ENCODE measurements around the gene NDUFB8.

The NDUFB8 gene

DNA sequence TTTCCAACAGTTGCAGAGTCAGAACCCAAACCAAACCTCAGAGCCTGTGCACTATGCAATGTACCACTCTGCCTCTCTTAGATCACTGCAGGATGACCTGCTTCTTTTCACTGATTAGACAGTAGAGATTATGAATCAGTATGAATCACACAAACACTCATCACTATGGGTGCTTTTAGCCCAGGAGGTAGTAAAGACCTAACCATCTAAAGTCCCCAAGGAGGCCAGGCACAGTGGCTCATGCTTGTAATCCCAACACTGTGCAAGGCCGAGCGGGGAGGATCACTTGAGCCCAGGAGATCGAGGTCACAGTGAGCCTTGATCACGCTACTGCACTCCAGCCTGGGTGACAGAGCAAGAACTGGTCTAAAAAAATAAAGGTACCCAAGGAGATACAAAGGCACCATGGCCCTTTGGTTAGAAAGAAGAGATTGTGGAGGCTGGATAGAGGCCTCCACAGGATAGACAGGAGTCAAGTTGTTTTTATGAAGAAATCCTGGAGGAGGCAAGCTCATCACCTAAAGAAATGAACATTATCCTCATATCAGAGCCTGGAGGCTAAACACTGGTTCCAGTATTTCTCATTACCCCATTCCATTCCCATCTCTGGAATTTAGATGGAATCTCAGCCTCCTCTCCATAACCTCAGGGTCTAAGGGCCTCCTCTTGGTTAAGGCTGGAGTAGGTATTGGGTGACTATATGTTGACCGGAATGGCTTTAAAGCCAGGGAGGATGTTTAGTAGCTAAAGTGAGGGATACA is 22.9 kb downstream of the NDUFB8 start:
- peak; percentile 89 for DNase-seq

DNA sequence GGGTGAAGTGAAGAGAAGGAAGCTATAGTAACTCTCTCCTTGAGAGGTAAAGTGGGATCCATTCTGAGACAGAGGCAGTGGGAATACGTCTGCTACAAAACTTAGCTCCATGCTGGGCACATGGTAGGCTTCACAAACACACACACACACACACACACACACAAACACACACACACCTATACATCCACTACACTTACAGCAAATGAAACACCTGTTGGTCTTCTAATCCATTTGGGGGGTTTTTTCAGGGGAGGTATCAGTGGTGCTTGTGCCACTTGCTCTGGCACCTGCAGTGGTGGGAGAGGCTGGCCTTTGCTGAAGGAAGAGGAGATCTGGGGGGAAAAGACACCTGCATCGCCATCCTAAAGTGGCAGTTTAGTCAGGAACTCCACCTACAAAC is 24.5 kb downstream of the NDUFB8 start:
- no peak for DNase-seq

DNA sequence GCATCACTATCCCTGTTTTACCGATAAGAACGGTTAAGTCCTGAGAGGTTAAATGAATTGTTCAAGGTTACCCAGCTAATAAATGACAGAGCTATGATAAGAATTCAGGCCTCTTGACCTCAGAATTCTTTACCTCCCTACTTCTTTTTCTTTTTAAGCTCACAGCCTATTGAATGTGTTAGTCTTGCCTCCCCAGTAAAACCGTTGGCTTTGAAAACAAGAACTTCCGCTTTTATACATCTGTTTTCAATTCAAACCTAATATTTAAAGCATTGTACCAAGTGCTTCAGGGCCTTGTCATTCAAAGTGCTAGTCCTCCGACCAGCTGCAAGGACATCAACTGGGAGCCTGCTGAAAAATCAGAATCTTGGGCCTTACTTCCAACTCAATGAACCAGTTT is 25.6 kb downstream of the NDUFB8 start:
- DNase-seq: peak; percentile 86

DNA sequence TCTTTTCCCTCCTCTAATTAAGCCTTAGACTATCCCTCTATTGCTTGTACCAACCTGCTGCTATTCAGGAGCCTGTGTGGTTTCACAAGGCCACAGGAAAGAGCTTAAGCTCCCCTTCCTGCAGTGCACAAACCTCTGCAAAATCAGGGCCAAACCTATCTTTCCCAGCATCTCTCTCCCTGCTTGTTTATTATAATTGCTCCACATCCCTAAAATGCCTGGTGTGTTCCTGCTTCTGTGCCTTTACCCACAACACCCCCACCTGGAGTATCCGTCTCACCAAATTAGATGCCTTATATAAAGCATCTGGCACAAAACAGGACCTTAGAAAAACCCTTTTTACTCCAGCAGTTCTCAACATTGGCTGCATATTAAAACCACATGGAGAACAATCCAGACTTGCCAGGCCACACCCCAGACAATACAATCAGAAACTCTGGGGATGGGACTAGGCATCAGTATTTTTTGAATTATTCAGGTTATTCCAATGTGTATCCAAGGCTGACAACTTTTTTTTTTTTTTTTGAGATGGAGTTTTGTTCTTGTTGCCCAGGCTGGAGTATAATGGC is 26.7 kb downstream of the NDUFB8 start:
- no peak for DNase-seq

DNA sequence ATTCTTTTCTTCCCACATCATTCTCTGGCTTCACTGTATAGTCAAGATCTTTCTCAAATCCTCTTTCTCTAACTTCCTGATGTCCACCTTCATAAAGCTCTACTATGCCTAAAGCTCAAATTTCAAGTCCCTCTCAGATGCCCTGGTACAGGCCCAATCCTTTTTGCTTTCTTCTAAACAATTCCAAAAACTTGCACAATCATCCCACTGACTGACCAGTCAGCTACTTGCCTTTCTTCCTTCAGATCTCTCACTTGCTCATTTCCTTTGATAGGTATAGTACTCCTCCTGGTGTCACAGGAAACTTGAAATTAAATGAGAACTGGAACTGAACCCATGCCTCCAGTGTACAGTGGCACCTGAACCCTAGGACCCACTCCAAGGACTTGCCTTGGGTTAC is 28.2 kb downstream of the NDUFB8 start:
- no peak for DNase-seq

DNA sequence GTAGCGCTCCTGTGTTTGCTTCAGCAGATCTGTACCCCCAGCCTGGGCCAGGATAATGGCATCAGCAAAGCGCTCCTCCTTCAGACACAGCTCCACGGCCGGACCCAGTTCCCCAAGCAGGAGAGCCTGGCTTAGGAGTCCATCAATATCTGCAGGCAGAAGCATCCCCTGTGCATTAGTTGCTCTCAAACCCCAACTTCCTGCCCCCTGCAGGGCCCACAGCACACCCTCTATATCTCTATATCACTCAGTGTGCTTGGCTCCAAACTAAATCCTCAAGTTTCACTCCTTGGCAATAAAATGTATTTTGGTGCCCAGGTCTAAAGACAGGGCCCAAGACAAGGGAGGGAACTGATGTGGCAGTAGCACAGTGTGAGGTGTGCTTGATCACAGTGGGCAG is 31.6 kb downstream of the NDUFB8 start:
- no peak for DNase-seq

DNA sequence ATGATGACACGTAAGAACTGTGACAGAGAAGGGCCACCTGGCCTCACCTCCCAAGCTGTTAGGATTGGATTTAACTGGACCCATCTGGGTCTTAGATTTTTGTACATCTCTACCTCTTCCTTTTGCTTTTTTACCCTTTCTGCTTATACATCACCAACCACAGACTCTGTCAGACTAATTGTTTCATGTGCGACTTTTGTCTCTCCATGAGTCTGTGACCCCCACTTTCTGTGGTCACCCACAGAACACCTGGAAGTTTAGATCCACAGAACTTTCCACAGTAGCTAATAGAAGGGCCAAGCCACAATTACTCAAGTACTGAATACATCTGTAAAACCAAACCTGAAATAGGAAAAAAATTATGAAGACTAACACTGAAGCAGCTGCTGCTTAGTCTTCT is 33.1 kb downstream of the NDUFB8 start:
- DNase-seq: no peak

DNA sequence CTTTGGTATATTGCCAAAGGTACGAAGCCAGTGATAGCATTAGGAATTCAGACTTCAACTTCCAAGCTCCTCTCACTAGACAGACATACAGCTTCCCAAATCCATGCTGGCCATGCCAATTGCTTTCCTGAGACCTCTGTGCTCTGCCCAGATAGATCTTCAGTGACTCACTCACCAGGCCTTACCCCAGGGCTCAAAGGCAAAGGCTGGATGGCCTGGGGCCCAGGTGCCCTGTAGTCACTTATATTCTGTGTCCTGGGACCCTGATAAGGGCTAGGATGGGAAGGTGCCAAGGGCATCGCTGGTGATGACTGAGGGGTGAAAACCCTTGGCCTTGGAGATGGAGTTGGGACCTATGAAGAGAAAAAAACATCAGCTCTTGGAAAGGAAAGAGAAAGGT is 39.1 kb downstream of the NDUFB8 start:
- no peak for DNase-seq

DNA sequence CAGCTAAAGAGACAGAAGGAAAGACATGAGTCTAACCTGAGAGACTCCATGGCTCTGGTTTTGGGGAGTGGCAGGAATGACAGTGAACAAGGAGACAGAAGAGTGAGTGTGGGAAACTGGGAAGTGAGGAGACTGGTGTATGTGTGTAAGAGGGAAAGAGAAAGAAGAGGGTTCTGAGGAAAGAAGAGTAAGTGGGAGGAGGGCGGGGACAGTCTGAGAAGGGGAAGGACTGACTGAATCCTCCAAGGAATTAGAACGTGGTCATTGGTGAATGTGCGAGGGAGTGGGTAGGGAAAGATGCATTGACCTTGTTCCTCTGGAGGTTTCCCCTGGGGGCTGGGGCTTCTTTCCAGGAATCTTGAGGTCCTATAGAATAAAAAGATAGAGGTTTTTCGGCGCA is 40.3 kb downstream of the NDUFB8 start:
- no peak for DNase-seq

DNA sequence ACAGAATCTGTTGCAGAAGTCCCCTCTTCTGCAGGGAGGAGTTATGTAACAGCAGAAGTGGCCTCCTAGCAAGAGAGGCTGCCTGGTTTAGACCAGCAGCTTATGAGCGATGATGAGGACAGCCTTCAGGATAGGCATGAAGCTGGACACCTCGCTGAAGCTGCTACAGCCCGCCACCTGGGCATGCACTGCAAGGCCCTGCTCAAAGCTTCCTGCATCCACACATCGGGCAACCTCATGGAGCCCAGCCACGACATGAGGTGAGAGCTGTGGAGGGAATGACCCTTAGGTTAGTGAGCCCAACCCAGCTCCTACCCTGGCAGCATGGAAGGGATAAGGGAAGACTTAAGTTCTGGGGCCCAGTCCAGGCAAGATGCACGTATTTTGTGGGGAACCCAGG is 42.1 kb downstream of the NDUFB8 start:
- DNase-seq: no peak

DNA sequence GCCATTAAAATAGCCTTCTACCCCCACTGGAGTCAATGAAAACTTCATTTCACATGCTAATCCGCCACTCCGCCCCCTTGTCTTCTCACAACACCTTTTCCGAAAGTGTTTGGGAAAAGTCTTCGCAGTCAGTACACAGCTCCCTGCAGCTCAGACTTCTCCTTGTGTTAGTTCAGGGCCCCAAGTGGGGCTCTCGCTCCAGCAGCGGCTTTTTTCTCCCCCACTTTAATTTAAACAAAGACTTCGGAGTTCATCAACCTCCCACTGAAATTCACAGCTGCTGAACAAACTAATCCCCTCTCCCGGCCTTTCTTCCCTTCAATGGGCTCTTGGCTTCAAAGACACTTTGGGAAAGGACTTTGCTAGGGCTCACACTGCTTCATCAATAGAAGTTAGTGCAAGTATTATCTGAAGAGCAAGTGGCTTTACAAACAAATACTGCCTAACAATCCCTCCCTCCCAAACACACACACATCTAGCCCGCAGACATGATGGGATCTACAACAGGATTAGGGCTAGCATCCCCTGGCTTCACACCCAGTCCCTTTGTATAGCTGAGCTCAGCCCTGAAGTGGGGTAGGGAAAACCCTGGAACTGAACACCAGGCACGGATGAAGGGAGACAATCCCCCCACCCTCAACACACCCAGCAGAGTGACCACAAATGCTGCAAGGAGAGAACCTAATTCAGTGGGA is 43.7 kb downstream of the NDUFB8 start:
- no peak for DNase-seq

DNA sequence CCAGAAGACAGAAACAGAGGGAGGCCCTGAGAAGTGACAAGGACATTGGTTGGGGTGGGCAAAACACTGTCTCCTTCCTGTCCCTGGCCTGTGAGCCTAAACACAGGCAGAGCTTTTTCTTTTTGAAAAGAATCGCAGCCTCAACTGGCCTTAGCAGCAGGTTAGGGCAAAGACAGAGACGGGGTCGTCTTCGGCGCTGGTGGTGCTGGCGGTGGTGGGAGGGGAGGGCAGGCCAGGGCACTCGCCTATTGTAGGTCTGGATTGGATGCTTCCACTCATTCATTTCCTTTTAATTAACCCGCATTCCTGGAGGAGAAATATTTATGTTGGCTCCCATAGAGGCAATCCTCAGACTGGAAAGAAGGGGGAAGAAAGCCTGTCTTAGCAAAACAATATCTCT is 44.3 kb downstream of the NDUFB8 start:
- no peak for DNase-seq

DNA sequence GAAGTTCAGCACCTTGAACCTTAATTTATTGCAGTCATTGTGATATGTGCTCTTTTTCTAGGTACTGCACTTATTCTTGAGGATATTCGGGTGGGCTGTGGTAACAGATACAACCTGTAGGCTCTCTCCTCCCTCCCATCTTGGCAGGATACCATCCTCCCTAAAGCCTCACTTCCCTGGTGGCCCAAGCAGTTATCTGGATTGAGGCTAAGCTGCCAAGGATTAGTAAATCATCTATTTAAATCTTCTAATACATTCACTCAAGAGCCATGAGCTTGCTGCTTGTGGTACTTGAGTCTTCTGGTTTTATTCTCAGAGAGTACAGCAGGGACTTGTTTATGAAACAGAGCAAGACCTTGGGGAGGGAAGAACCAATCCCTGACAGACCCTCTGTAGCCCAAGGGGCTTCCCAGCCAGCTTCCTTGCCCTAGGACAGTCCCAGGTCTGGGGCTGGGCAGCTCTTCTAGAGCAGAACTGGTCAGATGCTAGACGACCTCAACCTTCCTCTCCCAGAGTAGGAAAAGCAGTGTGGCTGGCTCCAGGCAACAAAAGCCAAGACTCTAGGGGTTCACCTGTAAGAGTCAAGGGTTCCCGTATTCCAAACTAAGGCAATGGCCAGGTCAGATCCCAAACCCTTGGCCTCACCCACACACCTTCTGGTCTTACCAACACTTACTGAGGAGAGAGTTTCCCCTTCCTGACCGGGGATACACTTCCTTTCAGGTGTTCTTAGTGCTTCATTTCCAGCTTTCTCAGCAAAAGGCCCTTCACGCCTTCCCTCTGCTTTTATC is 45.6 kb downstream of the NDUFB8 start:
- no peak for DNase-seq

DNA sequence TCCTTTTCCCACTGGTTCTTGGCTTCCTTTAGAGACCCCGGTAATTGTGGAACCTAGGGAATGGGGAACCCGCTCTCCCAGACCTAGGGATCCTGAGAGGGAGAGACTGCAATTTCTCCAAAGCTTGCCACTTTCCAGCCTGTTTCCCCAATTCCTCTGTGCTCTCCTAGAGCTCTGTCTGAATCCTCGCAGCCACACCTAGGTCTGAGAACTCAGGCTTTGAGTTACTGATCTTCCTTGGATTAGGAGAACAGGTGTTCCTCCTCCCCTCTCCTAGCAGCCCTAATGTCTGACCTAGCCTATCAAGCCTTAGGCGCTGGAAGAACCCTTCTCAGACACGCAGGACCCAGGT is 46.9 kb downstream of the NDUFB8 start:
- DNase-seq: no peak

DNA sequence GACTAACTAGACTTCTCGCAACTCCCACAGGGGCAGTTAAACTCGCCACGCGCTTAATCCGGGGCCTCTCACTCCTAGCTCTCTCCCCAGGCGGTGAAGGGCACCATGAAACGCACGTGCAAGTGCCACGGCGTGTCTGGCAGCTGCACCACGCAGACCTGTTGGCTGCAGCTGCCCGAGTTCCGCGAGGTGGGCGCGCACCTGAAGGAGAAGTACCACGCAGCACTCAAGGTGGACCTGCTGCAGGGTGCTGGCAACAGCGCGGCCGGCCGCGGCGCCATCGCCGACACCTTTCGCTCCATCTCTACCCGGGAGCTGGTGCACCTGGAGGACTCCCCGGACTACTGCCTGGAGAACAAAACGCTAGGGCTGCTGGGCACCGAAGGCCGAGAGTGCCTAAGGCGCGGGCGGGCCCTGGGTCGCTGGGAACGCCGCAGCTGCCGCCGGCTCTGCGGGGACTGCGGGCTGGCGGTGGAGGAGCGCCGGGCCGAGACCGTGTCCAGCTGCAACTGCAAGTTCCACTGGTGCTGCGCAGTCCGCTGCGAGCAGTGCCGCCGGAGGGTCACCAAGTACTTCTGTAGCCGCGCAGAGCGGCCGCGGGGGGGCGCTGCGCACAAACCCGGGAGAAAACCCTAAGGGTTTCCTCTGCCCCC is 47.4 kb downstream of the NDUFB8 start:
- peak; percentile 56 for DNase-seq

DNA sequence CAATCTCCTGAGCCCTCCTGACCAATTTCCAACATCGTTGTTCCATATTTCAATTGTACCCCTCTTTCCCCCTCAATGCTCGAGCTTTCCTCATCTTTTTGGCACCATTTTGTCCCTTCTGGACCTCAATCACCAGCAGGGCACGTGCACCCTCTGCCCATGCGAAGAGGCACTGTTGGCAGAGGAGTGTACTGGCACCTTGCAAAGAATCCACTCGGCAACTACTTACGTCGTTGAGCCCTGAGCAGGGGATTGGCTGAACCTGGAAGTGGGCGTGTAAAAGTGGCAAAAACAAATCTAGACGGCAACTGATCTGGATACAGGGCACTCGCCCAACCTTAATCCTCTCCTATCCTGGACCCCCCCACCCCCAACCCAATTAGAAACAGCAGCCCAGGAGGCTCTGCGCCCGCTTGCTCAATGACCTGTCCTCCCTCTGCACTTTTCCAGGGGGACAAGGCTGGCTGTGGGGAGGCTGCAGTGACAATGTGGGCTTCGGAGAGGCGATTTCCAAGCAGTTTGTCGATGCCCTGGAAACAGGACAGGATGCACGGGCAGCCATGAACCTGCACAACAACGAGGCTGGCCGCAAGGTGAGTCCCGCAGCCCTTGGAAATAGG is 48.1 kb downstream of the NDUFB8 start:
- peak; percentile 82 for DNase-seq

DNA sequence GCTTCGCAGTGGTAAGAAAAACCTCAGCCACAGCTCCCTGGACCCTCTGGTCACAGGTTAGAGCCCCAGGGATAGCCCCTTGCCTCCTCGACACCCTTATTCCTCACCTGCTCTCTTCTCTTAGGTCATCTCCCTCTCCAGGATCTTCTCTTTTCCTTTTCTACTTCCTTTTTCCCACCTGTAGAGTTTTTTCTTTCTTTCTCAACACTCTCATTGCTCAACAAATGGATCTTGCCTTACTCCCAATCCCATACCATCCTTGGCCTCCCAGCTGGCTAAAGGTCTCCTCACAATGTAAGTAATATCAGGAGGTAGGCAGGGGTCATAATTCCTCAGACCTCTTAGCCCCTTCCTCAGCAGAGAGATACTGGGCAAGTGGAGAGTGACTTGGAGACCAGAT is 49.7 kb downstream of the NDUFB8 start:
- DNase-seq: no peak

DNA sequence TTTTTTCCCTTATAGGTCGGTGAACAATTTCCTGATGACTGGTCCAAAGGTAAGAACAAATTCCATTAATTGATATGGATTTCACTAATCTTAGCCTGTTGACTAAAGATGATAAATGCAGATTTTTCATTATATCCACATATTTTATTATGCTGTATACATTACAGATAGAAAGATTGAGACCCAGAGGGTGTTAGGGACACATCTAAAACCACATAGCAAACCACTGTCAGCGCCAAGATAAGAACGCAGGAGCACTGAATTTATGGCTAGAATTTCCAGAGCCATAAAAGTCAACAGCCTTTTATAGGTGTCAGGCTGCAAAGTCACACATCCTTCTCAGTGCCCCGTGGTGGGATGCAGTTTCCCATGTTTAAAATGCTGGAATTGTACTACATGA is 50.6 kb downstream of the NDUFB8 start:
- no peak for DNase-seq

DNA sequence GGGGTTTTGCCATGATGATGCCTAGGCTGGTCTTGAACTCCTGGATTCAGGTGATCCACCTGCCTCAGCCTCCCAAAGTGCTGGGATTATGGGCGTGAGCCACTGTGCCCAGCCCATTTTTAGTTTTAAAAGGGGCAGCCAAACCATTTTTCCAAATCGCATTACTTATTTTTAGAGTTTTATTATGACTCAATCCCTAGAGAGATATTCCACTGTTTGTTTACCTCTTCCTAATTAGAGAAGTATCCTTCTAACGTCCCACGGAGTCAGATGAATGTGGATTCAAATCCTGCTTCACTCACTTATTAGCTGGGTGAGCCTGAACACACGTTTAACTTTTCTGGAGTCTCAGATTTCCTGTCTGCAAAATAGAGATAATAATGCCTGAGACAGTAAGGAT is 51.7 kb downstream of the NDUFB8 start:
- DNase-seq: no peak

Data from fibroblast of skin of back (primary cell).